HG03558 (cell line): ENCODE results near the gene PNLIPRP2.

Source experiments
- ATAC-seq: cut with Tn5 transposase; IDR thresholded peaks from one replicate; pipeline ENCODE4 v1.9.1; 2021; ENCODE audit warnings: moderate number of reproducible peaks; ENCODE audit not compliant: unreplicated experiment; ENCODE audit errors: extremely low read depth

Gene PNLIPRP2

DNA sequence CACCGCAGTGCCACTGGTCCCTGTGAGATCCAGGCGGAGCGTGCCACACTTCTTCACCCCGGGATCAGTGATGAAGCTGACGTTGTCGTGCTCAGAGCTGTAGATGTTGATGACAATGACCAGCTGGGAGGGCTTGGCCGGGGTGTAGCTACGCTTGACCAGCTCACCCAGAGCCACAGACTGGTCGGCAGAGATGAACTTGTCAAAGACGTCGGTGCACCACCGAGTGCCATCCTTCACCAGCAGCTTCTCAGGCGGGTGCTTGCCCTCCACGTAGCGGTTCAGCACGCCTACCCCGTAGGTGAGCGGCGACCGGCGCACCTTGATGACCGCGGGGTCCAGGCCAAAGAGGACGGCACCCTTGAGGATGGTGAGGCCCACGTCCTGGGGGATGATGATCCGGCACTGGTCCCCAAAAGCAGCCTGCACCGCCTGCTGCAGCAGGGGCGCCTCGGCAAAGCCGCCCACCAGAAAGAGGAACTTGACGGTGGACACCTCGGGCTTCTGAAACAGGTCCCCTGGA is 54.2 kb downstream of the PNLIPRP2 start:
- no peak for ATAC-seq

DNA sequence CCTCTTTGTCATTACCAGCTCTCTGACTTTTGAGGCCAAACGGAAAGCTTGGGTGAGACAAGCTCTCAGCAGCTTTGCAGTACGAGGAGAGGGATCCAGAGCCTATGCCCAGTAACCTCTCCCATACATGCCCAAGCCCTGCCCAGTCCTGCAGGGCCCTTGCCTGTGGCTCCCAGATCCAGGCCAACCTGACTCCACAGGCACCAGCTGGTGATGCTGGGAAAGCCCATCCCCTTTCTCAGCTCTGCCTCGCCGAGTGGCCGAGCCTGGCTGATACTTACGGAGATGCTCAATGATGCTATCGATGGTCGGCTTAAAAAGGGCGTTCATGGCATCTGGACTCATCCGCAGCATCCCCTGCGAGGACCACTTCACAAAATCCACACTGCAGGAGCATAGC is 55.4 kb downstream of the PNLIPRP2 start:
- ATAC-seq, result no peak

DNA sequence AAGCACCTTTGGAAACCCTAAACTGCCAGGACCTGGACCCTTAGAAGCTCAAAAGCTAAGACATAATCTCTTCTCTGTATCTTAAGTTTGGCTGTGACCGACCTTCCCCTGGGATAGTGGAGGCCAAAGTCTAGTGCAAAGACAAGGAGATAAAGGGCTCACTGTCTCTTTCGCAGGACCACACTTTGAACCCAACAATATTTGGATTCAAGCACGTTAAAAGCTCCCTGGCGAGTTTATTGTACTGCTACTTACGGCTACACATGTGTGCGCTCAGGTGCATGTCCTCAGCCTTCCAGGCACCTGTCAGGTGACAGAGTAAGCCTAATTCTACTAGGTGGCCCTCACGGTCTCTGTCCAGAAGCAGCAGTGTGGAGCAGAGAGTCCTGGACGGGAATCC is 55.9 kb downstream of the PNLIPRP2 start:
- ATAC-seq, result no peak

DNA sequence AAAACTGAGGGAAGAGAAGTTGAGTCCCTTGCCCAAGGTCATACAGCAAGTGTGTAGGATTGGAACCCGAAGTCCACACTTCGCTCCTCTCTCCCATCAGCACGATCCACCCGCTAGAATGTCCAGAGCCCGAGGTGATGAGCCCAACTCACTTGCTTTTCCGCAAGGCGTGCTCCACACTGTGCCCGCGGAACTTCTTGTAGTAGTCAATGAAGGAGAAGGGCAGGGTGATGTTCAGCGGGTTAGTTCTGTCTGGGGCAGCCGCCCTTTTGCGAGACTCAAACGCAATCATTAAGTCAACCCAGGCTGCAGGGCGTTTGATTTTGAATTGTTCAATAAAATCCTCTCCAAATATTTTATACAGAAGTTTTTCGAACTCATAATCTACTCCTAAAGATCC is 58.6 kb downstream of the PNLIPRP2 start:
- no peak for ATAC-seq

DNA sequence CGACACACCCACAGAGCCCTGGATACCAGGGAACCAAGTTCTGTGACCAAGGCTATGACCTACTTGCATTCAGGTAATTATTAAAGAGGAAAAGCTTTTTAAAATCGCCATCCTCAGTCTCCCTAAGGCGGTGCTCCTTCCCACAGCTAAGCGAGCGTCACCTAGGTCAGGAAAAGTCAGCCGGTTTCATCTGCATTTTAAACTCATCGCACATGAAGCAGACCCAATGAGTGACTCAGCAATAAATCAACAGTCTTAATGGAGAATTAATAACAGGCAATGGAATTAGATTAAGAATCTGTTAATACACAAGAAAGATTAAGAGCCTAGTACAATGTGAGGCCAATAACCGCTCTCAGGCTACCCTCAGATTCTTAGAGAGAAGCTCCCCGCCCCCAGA is 62.4 kb downstream of the PNLIPRP2 start:
- no peak for ATAC-seq

DNA sequence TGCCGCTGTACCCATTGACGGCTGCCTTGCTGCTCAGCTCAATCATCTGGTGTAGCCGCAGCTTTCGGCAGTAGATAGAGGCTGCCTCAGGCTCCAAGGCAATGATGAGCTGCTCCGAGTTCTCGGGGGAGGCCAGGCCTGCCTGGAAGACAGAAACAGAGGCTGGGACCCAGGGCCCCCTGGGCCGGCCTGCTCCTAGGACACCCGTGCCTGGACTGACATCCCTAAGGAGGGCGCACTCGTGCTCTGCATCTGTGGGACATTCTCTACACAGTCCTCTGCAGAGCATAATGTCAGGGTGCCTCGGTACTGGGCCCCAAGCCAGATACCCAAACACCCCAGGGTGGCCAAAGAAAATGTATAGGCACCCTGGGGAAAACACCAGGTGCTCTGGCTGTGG is 63.1 kb downstream of the PNLIPRP2 start:
- no peak for ATAC-seq

DNA sequence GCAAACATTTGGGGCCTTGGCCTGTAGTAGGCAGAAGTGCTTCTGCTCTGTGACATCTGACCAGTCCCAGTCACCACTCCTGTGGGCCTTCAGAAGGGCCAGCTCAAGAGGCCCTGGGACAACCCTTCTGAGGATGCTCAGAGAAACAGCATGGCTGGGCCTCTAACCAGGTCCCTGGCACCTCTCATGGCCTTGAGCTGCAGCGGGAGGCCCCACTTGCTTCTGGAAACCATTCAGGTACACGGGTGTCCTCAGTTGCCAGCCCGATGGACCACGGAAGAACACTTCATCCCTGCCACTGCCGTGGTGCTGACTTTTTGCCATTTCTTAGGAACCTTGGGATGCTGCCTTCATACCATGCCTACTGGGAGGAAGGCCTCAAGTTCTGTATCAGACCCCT is 64.0 kb downstream of the PNLIPRP2 start:
- ATAC-seq, result no peak

DNA sequence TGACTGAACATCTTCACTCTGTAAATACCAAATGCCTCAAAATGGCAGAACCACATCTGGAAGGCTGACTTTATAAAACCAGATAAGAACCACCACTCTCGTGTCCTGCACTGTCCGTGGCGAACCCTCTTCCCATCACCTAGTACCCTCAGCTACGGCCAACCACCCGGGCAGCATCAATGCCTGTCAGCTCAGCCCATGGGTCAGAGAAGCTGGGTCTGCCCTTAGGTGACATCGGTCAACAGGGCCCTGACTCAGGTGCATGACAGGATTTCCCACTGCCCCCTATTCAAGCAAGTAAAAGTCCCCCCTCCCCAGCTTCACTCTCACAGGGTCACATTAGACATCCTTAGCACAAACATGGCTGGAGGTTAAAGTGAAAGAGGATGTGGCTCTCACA is 65.1 kb downstream of the PNLIPRP2 start:
- no peak for ATAC-seq

DNA sequence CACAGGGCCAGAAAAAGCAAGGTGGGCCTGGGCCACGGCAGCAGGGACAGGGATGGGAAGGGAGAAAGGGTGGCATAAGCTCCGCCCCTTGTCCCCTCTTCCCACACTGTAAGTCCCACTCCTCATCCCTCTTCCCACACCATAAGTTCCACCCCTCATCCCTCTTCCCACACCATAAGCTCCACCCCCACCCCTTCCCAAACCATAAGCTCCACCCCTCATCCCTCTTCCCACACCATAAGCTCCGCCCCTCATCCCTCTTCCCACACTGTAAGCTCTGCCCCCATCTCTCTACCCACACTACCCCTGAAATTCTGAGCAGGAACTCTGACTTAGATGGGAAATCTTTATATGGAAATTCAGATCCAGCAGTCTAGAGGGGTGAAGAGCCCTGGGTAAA is 65.9 kb downstream of the PNLIPRP2 start:
- no peak for ATAC-seq

DNA sequence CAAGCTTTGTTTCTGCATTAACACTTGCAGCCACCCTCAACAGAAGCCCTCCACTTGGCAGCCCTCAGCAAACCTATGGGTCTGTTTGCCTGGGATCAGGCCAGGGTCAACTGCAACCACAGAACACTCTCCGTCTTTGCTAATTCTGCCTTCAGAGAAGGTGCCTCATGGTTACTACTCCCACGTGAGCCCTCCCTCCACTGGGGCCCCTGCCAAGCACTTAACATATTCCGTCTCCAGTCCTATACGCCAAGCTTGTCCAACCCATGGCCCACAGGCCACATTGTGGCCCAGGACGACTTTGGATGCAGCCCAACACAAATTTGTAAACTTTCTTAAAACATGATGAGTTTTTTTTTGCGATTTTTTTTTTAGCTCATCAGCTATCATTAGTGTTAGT is 66.9 kb downstream of the PNLIPRP2 start:
- ATAC-seq, result no peak

DNA sequence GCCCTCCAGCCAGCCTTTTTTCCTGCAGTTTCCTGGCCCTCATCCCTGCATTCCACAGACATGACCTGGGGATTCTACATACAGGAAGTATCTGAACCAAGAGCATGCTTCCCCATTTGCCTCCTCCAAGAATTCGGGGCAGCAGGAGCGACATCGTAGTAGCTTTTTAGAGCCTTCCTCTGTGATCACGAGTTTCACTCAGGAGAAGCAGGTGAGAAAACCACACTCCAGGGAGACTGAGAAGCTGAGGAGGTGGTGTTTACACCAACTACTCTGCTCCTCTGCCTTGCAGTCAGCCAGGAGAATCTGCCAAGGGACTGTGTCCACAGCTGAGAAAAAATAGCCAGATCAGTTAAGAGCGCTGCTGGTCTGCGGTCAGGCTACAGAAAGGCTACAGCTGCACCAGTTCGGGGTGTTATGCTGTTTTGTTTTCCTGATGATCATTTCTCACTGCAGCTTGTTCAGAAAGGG is 67.5 kb downstream of the PNLIPRP2 start:
- ATAC-seq, result no peak

DNA sequence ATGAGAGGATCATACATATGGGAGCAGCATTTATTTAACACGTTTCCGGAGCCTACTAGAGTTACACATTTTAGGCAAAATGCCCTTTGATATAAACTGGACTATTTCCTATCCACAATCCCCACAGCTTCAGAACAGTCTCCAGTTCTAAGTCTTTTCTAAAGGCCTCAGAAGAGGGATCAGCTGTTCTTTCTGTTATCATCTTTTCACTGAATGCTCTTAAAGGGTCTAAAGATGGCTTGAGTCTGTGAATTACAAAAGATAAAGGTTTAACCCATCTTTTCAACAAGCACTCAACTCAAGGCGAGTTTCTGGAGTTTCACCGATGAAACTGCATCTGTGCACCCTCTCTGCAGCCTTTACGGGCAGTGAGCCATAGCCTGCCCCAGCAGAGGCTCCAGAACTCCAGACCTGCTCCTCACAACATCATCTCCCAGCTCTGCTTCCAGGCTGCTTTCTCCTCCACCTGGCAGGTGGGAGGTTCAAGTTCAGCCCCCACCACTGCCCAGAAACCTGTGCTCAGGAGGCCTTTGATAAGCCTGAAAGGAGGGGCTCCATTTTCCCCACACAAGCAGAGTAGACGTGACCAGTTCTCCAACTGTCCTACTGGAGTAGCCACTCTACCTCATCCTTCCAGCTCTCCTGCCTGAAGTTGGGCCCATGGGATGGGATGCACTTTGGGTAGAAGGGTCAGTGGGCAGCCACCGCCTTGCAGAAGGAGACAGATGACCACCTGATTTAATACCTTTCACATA is 68.2 kb downstream of the PNLIPRP2 start:
- ATAC-seq, result no peak

DNA sequence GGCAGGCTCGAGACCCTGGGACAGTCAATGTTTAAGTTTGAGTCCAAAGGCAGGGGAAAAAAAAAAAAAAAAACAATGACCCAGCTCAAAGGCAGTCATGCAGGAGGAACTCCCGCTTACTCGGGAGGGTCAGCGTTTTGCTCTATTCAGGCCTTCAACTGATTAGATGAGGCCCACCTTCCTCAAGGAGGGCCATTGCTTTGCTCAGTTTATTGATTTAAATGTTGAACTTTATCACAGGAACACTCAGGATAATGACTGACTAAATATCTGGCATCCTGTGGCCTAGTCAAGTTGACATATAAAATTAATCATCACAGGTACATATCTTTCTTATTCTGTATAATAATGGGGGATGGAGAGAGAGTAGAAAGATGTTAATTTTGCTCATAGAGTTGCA is 69.0 kb downstream of the PNLIPRP2 start:
- ATAC-seq, result no peak

DNA sequence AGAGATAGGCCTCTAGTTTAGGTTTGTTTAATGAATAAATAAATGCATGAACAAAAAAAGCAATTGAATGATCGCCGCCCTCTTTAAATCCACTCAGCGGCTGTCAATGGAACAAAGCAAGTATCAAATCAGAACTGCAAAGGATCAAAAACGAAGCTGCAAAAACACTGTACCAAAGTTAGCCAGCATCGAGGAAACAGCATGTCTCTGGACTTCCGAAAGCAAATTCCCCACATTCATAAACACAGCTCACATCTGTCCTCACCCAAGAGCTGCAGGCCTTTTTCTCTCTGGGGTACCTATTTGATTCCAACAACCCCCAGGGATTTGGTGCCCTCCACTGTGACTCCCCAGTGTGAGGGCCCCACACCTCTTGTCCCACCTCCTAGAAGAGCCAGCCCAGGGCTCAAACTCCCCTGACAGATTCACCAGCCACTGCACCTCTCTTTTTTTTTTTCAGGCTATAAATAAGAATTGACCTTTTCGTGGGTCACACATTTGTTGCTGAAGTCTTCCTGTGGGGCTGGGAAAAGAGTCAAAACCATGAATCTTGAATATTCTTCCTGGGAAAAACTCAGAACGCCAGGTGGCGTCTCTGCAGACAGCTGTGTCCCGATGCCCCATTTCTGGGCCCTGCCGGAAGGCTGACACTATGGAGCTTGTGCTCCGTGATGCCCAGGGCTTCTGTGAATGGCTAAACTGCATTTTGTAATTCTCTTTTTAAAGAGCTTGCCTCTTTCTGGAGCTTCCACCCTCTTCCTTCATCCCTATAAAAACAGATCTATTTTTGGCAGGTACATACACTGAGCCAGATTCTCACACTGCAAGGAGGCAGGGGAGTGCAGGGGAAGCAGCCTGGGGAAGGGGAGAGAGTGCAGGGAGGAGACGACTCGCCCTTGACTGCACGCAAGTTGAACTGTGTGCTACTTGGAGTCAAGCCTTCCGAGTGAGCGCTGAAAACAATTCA is 69.9 kb downstream of the PNLIPRP2 start:
- ATAC-seq, result no peak

DNA sequence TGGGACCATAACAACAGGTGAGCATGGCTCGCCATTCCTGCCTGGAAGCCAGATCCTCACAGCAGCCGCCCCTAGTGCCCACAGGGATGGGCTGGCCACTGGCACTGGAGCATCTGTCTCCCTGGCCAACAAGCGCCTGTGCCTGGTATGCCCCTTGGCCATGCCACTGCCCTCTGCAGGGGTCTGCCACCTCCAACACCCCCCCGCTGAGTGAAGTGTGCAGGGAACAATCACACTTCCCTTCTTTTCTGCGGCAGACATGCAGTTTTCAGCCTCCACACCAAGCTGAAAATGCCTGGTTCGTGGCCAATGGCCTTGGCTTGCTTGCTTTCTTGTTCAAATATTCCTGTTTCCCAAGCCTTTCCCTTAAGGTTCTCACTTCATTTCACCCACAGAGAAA is 70.9 kb downstream of the PNLIPRP2 start:
- ATAC-seq, result no peak

DNA sequence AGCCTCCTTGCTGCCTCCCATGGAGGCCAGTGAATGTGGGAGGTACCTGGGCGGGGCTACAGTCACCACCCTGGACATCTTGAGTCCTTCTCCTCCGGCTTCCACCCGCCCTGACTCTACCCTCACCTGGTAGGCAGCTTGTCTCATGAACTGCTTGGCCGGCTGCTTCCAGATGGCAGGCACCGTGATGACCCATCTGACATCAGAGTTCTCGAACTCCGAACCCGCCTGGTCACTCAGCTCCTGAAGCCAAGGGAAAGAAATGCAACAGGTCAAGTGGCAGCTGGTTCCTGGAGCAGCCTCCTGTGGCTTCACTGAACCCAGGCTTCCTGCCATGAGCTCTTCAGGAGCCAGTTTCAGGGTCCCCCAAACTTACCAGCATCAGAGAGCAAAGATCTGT is 71.5 kb downstream of the PNLIPRP2 start:
- no peak for ATAC-seq

DNA sequence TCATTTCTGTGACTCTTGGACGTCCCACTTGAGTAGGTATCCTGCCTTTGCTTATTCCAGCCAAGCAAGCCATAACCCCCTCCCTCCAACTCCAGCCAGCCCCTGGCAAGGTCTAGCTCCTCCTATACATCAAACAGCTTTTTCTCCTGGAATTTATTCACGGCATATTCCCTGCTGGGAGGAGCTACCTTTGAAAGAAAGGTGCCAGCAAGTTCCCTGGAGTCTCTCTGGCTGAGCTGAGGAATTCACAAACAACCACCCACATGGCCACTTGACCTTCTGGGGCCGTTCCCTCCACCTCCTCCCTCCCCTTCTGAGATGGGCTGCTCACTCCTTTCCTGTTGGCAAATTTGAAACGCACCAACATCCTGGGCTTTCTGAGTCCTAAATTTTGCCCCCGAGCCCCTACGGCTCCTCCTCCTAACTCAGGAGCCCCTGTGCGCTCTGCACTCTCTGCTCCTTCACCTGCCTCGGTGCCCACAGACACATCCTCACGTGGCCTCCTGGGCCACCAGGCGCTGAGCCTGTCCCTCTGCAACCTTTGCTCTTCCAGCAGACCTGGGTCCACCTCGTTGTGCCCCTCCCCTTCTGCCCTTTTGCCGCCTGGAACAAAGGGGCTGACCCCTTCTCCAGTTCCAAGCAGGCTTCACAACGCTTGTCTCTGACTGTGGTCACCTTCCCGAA is 73.6 kb downstream of the PNLIPRP2 start:
- ATAC-seq, result no peak
